Pancreas (tissue), 10 donors: Measurements from ENCODE around the gene SYNDIG1. TPM values are rescaled to one million over a fixed set of nuclear protein-coding genes. Genes with fewer than 3 reads are reported as not detected.

ENCODE experiments used
- ATAC-seq, 4 donors: fragments of 200-7000 bp; cut with Tn5 transposase; one replicate each; pipeline versions ENCODE4 v1.8.0 to v1.9.1; 2020; ENCODE audit warnings: mild to moderate bottlenecking in 4 of 4, moderate library complexity in 4 of 4
- DNase-seq, 6 donors: peaks; one replicate each; pipeline ENCODE4 v3.0.0-alpha.2; 2020
- FAIRE-seq: peaks from 2 replicates; lab custom pipeline; 2012; peaks lifted over from hg19 to GRCh38; lab: Jason Lieb, UNC
- H3K27ac ChIP-seq, 4 donors: fragments of 200-600 bp; sonication (generic); 1 replicate in 3 of 4; 2 replicates in 1 of 4; pipeline versions ENCODE4 v1.5.0 to v1.8.0; 2020
- H3K27me3 ChIP-seq, 4 donors: fragments of 200-600 bp; one replicate each; pipeline ENCODE4 v1.8.0; 2021
- H3K36me3 ChIP-seq, 3 donors: fragments of 200-600 bp; sonication (generic) in 1 of 3; one replicate each; pipeline versions ENCODE4 v1.5.0 to v1.8.0; 2020 to 2021
- H3K4me1 ChIP-seq, 3 donors: fragments of 200-600 bp; one replicate each; pipeline ENCODE4 v1.8.0; 2021
- H3K4me3 ChIP-seq, 4 donors: fragments of 200-600 bp; sonication (generic) in 2 of 4; one replicate each; pipeline versions ENCODE4 v1.5.0 to v1.8.0; 2020 to 2021
- H3K9me3 ChIP-seq, 4 donors: fragments of 200-600 bp; one replicate each; pipeline ENCODE4 v1.8.0; 2021
- WGBS, 2 donors: extraction: QIAGEN DNeasy Blood & Tissue Kit; methylation state at CpG; one replicate each; pipeline ENCODE4 v1.1.7; 2013; 5-methylcytosine and 5-hydroxymethylcytosine counted together
- intact Hi-C, 3 donors: fragments of 100-400 bp; cut with DNase I; formaldehyde crosslinking; loops; one replicate each; pipeline versions ENCODE4 v1.11.1 to v1.14.2; 2022
- polyA plus RNA-seq, 2 donors: library from polyadenylated mRNA; stranded (reverse); fragments of 200-250 nt; gene quantifications; one replicate each; pipeline ENCODE4 v1.2.3, GENCODE V29; 2013
- total RNA-seq, 6 donors: library from RNA; stranded (reverse); fragmentation: NEBNext Ultra II Directional in 4 of 6; extraction: Animal tissue kit (Norgen Biotek cat#: 25700) in 4 of 6; gene quantifications; one replicate each; pipeline versions ENCODE4 v1.2.1 to v1.2.4, GENCODE V29; 2021 to 2023
- TF ChIP-seq, protein P1 (sequence below), 4 donors: fragments of 200-600 bp; sonication (generic) in 3 of 4; IDR thresholded peaks; one replicate each; pipeline versions ENCODE4 v1.5.0 to v1.8.0; 2021; ENCODE audit warnings: antibody characterized with exemption in 4 of 4
- donor health status: healthy with polysubstance abuse.
- donor health status: DM: no; HTN: no; CAD: no; lungs with moderate emphysema.
- donor health status: DM: no; HTN: no; CAD: no.
- donor health status: control.
- donor health status: control.
- donor health status: Bipolar disorder and iron deficiency.
- donor health status: DM: yes; HTN: yes; CAD: no.
- donor health status: DM: no; HTN: no; CAD: no.
- donor health status: DM: no; HTN: no; CAD: no.
- donor health status: DM: yes; HTN: yes; CAD: no.

Gene SYNDIG1
- total and polyA plus RNA-seq, 8 donors = 0.04 to 0.46 (median 0.23) TPM; not detected in 1

DNA sequence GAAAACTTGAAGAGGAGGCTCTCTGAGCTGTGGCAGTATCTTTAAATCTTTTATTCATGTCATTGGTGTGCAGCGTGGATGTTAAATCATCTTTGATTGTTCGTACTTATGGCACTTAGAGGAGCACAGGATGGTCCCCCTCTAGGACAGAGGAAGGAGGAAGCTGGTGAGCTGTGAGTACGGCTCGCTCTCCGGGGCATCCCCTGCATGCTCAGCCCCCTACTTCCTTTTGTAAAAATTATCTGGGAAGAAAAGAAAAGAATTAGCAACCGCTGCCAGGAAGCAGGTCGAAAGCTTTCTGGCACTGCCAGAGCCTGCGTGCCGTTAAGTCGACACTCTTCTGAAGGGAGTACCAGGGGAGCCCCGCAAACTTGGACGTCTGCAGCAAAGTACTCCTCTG is 158.5 kb downstream of the SYNDIG1 start:
- H3K4me3 ChIP-seq = no peak overlapping the region
- intact Hi-C loops = no loop called here
- ATAC-seq (no peak), FAIRE-seq (no peak), DNase-seq (no peak)
- no peaks in the 10 kb centered on the region for H3K4me1 ChIP-seq
- 77% methylated on average over 12 of the region's 12 CpGs for whole genome bisulfite sequencing, 2 donors
- H3K36me3 ChIP-seq = no peaks in the 10 kb centered on the region
- TF ChIP-seq, protein P1, sequence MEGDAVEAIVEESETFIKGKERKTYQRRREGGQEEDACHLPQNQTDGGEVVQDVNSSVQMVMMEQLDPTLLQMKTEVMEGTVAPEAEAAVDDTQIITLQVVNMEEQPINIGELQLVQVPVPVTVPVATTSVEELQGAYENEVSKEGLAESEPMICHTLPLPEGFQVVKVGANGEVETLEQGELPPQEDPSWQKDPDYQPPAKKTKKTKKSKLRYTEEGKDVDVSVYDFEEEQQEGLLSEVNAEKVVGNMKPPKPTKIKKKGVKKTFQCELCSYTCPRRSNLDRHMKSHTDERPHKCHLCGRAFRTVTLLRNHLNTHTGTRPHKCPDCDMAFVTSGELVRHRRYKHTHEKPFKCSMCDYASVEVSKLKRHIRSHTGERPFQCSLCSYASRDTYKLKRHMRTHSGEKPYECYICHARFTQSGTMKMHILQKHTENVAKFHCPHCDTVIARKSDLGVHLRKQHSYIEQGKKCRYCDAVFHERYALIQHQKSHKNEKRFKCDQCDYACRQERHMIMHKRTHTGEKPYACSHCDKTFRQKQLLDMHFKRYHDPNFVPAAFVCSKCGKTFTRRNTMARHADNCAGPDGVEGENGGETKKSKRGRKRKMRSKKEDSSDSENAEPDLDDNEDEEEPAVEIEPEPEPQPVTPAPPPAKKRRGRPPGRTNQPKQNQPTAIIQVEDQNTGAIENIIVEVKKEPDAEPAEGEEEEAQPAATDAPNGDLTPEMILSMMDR (IDR thresholded peaks at IDR 0.05) = no peak
- H3K9me3 ChIP-seq = no peaks in the 10 kb centered on the region
- H3K27me3 ChIP-seq = no peaks in the 10 kb centered on the region
- H3K27ac ChIP-seq = no peak overlapping the region

DNA sequence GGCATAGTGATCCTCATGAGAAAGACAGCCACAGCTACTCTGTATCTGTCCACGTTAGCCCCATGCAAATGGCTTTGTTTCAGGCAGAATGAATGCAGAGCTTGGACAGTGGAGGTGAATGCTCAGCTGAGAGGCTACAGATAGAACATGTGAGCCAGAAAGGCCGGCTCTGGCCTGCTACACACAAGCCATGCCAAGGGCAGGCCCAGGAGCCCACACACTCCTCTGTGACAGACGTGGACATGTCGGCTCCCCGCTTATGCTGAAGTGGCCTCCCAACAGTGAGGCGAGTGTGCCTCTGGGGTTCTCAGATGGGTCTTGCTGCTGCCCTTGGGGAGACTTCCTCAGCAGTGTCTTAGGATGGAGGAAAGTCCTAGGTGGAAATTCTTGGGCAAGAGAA is 159.6 kb downstream of the SYNDIG1 start:
- ATAC-seq (no peak), DNase-seq (no peak), FAIRE-seq (no peak)
- intact Hi-C loops = no loop called here
- Histone ChIP-seq H3K27ac (no peak overlapping the region), H3K27me3 (no peaks in the 10 kb centered on the region), H3K36me3 (no peaks in the 10 kb centered on the region), H3K4me1 (no peaks in the 10 kb centered on the region), H3K9me3 (no peaks in the 10 kb centered on the region), H3K4me3 (no peak overlapping the region)
- TF ChIP-seq, protein P1 (IDR thresholded peaks at IDR 0.05) = no peak
- WGBS, 2 donors = 79 to 92% methylated on average over 6 of the region's 6 CpGs

- Histone ChIP-seq H3K27me3 (no peaks in the 10 kb centered on the region), H3K27ac (no peak overlapping the region), H3K9me3 (no peaks in the 10 kb centered on the region), H3K4me3 (no peak overlapping the region), H3K4me1 (no peaks in the 10 kb centered on the region), H3K36me3 (no peaks in the 10 kb centered on the region)
- no peak for DNase-seq
- TF ChIP-seq, protein P1 (IDR thresholded peaks at IDR 0.05) = no peak
- FAIRE-seq = no peak
- ATAC-seq = peak in 2 of 4 donors; percentile 52 to 62
- WGBS, 2 donors = 54 to 60% methylated on average over 3 of the region's 3 CpGs
- intact Hi-C loops = no loop called here
These were observed 160.2 kb downstream of the SYNDIG1 start for GRCh38 chr20:24629668-24630067.

- no peaks in the 10 kb centered on the region for H3K4me1 ChIP-seq
- WGBS, 2 donors = 80 to 89% methylated on average over 6 of the region's 6 CpGs
- no peak overlapping the region for H3K27ac ChIP-seq
- intact Hi-C loops = no loop called here
- no peaks in the 10 kb centered on the region for H3K27me3 ChIP-seq
- no peaks in the 10 kb centered on the region for H3K36me3 ChIP-seq
- DNase-seq (no peak), ATAC-seq (no peak), FAIRE-seq (no peak)
- TF ChIP-seq, protein P1 (IDR thresholded peaks at IDR 0.05) = no peak
- no peaks in the 10 kb centered on the region for H3K9me3 ChIP-seq
- no peak overlapping the region for H3K4me3 ChIP-seq
These were observed 161.2 kb downstream of the SYNDIG1 start for GRCh38 chr20:24630486-24631172.

DNA sequence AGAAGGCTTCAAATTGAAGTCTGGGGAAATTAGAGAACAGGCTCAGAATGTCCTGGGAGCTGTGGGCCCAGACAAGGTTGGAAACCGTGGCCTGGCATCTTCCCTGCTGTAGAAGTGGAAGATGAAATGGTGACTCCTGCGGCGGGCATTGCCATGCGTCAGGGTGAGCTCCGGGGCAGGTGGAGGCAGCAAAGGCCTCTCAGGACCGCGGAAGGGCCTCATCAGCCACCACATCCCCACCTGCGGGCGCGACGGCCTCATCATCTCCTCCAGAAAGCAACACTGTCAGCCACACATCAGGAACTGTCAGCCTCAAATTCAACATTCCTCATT is 161.7 kb downstream of the SYNDIG1 start:
- no peak for FAIRE-seq
- intact Hi-C loops = no loop called here
- TF ChIP-seq, protein P1 (IDR thresholded peaks at IDR 0.05) = no peak
- no peak for DNase-seq
- Histone ChIP-seq H3K27me3 (no peaks in the 10 kb centered on the region), H3K36me3 (no peaks in the 10 kb centered on the region), H3K9me3 (no peaks in the 10 kb centered on the region), H3K4me1 (no peaks in the 10 kb centered on the region), H3K27ac (no peak overlapping the region), H3K4me3 (no peak overlapping the region)
- 82 to 93% methylated on average over 11 of the region's 11 CpGs for WGBS, 2 donors
- ATAC-seq = no peak
